Breast epithelium (tissue), 3 donors: ENCODE data around the gene LAMA3.

ENCODE experiments used
- POLR2A ChIP-seq: fragments of 450-650 bp; IDR thresholded peaks from one replicate; pipeline ENCODE4 v1.6.1; 2016; ENCODE audit warnings: antibody characterized with exemption, mild to moderate bottlenecking, moderate library complexity
- TF ChIP-seq, protein P1 (sequence below), 3 donors: fragments of 450-650 bp; IDR thresholded peaks; one replicate each; pipeline ENCODE4 v1.5.1; 2016 to 2017; ENCODE audit warnings: antibody characterized with exemption in 3 of 3, mild to moderate bottlenecking in 3 of 3, moderate library complexity in 3 of 3

DNA sequence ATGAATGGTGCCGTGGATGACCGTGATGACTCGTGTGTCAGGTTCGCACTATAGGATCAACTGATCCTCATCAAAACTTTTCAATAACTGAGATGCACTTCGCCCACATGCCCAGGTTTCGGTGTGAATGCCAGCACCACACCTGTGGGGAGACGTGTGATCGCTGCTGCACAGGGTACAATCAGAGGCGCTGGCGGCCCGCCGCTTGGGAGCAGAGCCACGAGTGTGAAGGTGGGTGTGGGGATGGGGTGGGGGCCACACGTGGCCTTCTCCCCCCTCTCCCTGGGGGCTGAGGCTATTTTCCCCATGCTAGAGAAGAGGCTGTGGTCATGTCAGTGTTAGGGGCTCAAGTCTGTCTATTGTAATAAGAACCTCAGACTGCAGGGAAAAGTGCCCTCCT, 69.0 kb downstream of the LAMA3 start:
- TF ChIP-seq, protein P1, sequence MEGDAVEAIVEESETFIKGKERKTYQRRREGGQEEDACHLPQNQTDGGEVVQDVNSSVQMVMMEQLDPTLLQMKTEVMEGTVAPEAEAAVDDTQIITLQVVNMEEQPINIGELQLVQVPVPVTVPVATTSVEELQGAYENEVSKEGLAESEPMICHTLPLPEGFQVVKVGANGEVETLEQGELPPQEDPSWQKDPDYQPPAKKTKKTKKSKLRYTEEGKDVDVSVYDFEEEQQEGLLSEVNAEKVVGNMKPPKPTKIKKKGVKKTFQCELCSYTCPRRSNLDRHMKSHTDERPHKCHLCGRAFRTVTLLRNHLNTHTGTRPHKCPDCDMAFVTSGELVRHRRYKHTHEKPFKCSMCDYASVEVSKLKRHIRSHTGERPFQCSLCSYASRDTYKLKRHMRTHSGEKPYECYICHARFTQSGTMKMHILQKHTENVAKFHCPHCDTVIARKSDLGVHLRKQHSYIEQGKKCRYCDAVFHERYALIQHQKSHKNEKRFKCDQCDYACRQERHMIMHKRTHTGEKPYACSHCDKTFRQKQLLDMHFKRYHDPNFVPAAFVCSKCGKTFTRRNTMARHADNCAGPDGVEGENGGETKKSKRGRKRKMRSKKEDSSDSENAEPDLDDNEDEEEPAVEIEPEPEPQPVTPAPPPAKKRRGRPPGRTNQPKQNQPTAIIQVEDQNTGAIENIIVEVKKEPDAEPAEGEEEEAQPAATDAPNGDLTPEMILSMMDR (IDR thresholded peaks at IDR 0.05), result no peak
- no peak for TF ChIP-seq POLR2A
